Dedifferentiated amniotic fluid mesenchymal stem cell (primary cell): ENCODE results near the gene MEMO1.
A peak's percentile ranks its signal among the peaks of the same experiment; 100 is the strongest.
"Not testable (repeated sequence)": the region's sequence is repeated elsewhere in the genome, so short reads cannot be mapped to it uniquely, and the experiment has no call there.

ENCODE experiments used
- DNase-seq: peaks from one replicate; pipeline ENCODE4 v3.0.0-alpha.2; 2016; ENCODE audit errors: extremely low spot score

MEMO1 gene

DNA sequence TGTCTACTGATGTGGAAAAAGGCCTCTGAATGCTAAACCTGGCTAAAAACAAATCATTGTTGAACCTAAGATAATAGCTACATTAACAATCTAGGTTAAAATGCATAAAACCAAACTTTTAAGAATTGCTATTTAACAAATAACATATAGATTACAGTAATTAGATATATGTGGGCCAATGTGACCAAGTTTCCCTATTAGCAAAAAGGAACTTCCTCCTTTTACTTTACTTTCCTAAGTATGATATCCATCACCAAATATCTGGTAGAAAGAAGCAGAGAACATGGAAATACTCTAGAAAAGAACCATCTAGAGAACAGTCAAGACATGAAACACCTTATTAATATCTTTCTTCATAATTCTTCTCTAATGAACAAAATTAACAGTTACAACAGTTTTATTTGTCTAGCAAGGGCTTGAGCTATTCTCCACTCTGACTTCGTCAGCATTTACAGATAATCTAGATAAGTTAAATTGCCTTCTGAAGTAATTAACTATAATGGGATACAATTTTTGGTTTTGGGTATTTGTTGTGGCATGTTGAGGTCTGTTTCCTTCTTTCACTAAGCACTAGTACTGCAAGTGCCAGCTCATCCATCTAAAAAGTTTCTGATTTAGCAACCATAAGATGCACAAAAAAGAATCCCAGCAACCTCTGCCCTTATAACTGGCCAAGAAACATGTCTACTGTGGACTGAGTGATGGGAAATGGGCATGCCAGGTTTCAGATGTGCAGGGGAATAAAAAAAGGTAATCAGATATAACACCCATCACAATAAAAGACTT, 53.3 kb downstream of the MEMO1 start:
- DNase-seq = no peak

- DNase-seq = not testable (repeated sequence)
Measured at GRCh38 chr2:31956934-31957333, 53.9 kb downstream of the MEMO1 start.

- DNase-seq = no peak
Measured at GRCh38 chr2:31956312-31956711, 54.5 kb downstream of the MEMO1 start.

DNA sequence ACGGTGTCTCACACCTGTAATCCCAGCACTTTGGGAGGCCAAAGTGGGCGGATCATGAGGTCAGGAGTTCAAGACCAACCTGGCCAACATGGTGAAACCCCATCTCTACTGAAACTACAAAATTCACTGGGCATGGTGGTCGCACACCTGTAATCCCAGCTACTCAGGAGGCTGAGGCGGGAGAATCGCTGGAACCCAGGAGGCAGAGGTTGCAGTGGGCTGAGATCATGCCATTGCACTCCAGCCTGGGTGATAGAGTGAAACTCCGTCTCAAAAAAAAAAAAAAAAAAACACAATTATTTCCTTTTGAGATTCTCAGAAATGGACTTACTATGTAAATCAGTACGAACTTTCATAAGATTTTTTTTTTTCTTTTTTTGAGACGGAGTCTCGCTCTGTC, 57.7 kb downstream of the MEMO1 start:
- not testable (repeated sequence) for DNase-seq

GRCh38 chr2:31950946-31951562, 59.8 kb downstream of the MEMO1 start:
- no peak for DNase-seq

DNA sequence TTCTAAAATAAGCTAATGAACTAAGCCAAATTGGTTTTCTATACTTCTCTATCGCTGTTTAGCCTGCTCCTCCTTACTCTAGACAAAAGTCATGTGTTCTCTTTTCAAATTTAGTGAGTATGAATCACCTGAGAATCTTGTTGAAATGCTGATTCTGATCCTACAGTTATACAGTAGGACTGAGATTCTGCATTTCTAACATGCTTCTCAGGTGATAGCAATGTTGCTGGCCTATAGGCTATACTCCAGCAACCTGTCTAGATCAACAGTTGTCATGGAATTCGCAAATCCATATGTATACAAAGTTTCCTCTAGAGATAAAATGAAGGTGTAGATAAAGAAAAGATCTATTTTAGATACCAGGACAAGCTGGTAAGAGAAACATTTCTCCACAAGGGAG, 62.9 kb downstream of the MEMO1 start:
- DNase-seq = no peak

DNA sequence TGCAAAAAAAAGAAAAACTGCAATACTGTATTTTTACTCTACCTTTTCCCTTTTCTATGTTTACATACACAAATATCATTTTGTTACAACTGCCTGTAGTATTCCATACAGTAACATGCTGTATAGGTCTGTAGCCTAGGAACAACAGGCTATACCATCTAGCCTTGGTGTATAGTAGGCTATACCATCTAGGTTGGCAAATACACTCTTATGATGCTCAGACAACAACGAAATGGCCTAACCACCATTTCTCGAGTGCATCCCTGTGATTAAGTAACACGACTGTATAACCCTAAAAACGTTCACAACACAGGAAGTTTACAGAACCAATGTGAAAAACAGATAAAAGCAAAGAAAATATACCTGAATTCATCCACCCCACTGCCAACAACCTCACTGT, 64.0 kb downstream of the MEMO1 start:
- no peak for DNase-seq

- no peak for DNase-seq
Measured at GRCh38 chr2:31945572-31945935, 65.3 kb downstream of the MEMO1 start.

GRCh38 chr2:31944828-31945571, 65.8 kb downstream of the MEMO1 start:
- no peak for DNase-seq

DNA sequence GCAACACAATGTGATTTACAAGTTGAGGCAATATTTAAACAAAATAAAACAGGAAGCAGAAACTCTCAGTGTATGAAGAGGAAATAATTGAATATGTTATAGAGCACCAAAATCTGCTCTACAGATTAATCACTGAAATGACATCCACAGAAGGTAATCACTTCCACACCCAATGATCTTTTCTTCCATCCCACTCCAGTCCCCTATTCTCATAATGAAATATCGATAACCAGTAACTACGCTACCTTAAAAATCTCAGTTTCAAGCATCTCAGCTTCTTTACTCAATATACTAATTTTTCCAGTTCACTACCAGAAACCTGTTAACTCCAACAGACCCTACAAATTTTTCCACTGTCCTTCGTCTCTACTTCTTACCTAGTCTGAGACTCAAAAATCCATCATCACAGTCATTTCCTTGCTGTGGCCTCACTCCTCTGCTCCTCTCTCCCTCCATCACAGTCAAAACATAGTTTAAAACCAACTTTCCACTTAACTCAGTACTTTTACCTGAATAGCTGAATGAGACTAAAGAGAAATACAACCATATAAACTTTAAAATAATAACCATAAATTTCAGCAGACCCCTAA, 67.1 kb downstream of the MEMO1 start:
- no peak for DNase-seq

- no peak for DNase-seq
Measured at GRCh38 chr2:31940920-31941319, 69.9 kb downstream of the MEMO1 start.

DNA sequence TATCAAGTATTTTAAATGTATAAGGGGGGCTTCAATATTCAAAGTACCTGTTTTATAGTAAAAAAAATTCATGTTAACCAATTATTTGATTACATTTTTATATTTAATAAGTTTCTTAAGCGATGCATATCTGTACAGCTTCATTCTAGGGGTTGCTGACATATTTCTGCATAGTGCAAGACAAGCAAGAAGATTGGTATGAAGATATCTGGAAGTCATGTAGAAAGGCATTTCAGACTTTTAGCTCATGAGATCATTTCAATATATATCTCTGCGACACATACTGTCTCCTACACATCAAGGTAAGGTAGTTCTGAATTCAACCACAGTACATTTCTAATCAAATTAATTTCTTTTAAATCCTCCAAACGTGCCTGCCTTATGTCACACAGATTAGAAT, 73.1 kb downstream of the MEMO1 start:
- DNase-seq = peak; percentile 65

DNA sequence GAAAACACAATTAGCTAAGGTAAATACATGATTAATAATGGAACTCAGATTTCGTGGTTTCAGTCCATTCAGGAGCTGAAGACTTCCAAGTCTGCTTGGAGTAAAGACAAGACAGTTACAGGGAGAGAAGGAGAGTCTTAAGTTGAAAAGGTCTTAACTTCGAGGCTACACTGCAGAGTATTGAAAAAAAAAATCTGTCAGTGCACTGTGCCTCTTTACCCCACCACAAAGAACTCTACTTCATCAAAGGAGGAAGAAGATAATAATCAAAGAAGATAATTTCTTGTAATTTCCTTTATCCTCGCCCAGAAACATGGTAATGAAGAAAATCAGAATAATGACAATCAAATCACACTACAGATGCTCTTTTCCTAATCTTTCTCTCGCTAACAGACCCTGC, 75.4 kb downstream of the MEMO1 start:
- no peak for DNase-seq

GRCh38 chr2:31933066-31933465, 77.7 kb downstream of the MEMO1 start:
- no peak for DNase-seq

DNA sequence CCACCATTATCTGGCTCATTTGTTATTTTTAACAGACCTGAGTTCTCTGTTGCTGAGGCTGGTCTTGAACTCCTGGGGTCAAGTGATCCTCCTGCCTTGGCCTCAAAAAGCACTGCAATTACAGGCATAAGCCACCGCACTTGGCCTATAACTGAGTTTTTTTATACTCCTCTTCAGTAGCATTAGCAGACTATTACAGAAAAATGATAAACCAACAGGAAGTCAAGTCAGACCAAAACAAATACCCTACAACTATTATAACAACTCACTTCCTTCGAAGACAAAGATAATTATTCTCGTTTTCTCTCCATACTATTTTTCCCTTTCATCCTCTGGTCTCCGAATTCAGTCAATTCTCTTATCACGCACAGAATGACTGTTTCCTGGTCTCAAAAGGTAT, 78.2 kb downstream of the MEMO1 start:
- no peak for DNase-seq

GRCh38 chr2:31931916-31932315, 78.9 kb downstream of the MEMO1 start:
- no peak for DNase-seq

GRCh38 chr2:31925517-31925916, 85.3 kb downstream of the MEMO1 start:
- no peak for DNase-seq

DNA sequence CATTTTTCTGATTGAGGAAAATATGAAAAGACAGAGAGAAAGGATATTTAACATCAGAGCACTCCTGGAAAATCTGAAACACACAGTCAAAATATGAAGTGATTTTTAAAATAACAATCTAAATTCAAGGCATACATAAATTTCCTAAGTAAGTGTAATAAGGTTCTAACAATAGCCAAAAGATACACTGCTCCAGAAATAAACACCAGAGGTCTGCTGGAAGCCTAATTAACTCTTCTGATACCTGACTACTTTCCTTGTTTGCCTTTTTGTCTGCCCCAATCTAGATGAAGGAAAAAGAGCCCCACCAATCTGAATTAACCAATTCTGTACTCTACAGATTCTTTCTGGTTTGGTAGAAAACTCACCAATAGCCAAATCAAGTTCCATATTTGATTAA, 87.1 kb downstream of the MEMO1 start:
- DNase-seq = no peak

DNA sequence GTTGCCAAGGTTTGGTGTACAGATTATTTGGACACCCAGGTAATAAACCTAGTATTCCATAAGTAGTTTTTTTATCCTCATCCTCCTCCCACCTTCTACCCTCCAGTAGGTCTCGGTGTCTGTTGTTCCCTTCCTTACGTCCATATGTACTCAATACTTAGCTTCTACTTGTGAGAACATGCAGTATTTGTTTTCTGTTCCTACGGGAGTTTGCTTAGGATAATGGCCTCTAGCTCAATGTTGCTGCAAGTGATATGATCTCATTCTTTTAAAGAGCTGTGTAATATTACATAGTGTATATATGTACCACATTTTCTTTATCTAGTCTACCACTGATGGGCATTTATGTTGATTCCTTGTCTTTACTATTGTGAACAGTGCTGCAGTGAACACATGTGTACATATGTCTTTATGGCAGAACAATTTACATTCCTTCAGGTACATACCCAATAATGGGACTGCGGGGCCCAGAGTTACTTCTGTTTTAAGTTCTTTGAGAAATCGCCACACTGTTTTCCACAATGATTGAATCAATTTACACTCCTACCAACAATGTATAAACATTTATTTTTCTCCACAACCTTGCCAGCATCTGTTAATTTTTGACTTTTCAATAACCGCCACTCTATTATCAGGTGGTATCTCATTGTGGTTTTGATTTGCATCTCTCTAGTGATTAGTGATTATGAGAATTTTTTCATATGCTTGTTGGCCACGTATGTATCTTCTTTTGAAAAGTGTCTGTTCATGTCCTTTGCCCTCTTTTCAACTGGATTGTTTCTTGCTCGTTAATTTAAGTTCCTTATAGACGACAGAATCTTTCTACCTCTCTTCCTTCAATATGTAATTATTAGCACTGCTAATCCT, 88.0 kb downstream of the MEMO1 start:
- no peak for DNase-seq

DNA sequence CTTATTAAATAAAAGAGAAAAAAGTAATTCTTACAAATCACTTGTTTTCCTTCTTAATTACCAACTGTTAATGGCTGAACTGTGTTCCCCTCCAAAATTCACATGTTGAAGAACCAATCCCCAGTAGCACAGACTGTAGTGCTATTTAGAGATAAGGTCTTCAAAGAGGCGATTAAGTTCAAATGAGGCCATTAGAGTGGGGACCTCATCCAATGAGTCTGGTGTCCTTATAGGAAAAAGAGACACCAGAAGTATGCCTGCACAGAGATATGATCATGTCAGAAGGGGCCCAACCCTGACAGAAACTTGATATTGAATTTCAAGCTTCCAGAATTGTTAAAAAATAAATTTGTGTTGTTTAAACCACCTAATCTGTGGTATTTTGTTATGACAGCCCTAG, 89.8 kb downstream of the MEMO1 start:
- DNase-seq = no peak

GRCh38 chr2:31919499-31919898, 91.3 kb downstream of the MEMO1 start:
- DNase-seq = no peak

DNA sequence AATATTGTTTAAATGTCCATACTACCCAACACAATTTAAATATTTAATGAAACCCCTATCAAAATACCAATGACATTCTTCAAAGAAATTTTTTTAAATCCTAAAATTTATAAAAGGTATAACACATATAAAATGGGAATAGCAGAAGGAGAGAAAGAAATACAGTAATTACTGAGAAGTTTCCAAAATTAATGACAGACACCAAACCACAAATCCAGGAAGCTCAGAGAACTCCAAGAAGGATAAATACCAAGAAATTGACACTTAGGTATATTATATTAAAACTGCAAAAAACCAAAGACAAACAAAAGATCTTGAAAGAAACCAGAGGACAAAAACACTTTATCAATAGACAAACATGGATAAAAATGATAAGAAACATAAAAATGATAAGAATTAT, 101.1 kb downstream of the MEMO1 start:
- DNase-seq = no peak
